Thyroid gland (tissue), 4 donors: Measurements from ENCODE around the gene PCNT.

Experiments
- CTCF ChIP-seq, 6 experiments: fragments of 200-600 bp in 3 of 6; fragments of 450-650 bp in 3 of 6; sonication (generic) in 3 of 6; IDR thresholded peaks; one replicate each; pipeline ENCODE4 v1.5.1; 2016 to 2019; ENCODE audit warnings: antibody characterized with exemption in 6 of 6, mild to moderate bottlenecking in 2 of 6, inconsistent platforms in 1 of 6, moderate library complexity in 1 of 6
- POLR2A ChIP-seq, 2 donors: fragments of 450-650 bp; IDR thresholded peaks; one replicate each; pipeline ENCODE4 v1.6.1; 2017; ENCODE audit warnings: antibody characterized with exemption in 2 of 2, mild to moderate bottlenecking in 2 of 2, moderate library complexity in 1 of 2

- no peak for TF ChIP-seq CTCF (IDR thresholded peaks at IDR 0.05)
- no peak for TF ChIP-seq POLR2A (IDR thresholded peaks at IDR 0.05)
Measured at GRCh38 chr21:46369520-46370235, 45.7 kb downstream of the PCNT start.
